ENCODE data around the gene EXOC3L4. TPM values are rescaled to one million over a fixed set of nuclear protein-coding genes. Genes with fewer than 3 reads are reported as not detected.

The EXOC3L4 gene
- total and polyA plus RNA-seq, 9 of the 15 experiments (the other 6 are each of a cell fraction or from before 2014, with no cell fraction given), result 0.10 to 6.7 (median 0.98) TPM; not detected in 1

- no peak for TF ChIP-seq POLR2G (IDR thresholded peaks at IDR 0.05; ENCODE audit: low read depth, low read length)
- TF ChIP-seq ZNF778 (CRISPR knock-in tag; IDR thresholded peaks at IDR 0.05), result no peak
- peak; percentile 80 for TF ChIP-seq TBP (optimal IDR thresholded peaks at IDR 0.05; ENCODE audit: low read depth, low read length)
- no peak for TF ChIP-seq TBL1XR1 (IDR thresholded peaks at IDR 0.05; ENCODE audit: low read length in 2 of 2)
- no peak for TF ChIP-seq ELF4 (CRISPR knock-in tag; IDR thresholded peaks at IDR 0.05)
- no peak for TF ChIP-seq ATF1 (CRISPR knock-in tag; IDR thresholded peaks at IDR 0.05)
- TF ChIP-seq ATF1 (tag; IDR thresholded peaks at IDR 0.05), result no peak
- TF ChIP-seq, protein P1, sequence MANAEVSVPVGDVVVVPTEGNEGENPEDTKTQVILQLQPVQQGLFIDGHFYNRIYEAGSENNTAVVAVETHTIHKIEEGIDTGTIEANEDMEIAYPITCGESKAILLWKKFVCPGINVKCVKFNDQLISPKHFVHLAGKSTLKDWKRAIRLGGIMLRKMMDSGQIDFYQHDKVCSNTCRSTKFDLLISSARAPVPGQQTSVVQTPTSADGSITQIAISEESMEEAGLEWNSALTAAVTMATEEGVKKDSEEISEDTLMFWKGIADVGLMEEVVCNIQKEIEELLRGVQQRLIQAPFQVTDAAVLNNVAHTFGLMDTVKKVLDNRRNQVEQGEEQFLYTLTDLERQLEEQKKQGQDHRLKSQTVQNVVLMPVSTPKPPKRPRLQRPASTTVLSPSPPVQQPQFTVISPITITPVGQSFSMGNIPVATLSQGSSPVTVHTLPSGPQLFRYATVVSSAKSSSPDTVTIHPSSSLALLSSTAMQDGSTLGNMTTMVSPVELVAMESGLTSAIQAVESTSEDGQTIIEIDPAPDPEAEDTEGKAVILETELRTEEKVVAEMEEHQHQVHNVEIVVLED (CRISPR knock-in tag; IDR thresholded peaks at IDR 0.05), result no peak
- no peak for TF ChIP-seq ZNF57 (CRISPR knock-in tag; IDR thresholded peaks at IDR 0.05)
- peak; percentile 11 for TF ChIP-seq GTF2B (IDR thresholded peaks at IDR 0.05; ENCODE audit: extremely low read depth, insufficient read length)
- no peak for TF ChIP-seq ZNF766 (CRISPR knock-in tag; conservative IDR thresholded peaks at IDR 0.05)
- TF ChIP-seq PHF21A (IDR thresholded peaks at IDR 0.05; ENCODE audit: borderline replicate concordance, low read depth), result no peak
- TF ChIP-seq POLR2AphosphoS5 (IDR thresholded peaks at IDR 0.05; ENCODE audit: control insufficient read depth, insufficient read depth, low read depth, low read length), result peak; percentile 25; the same call in 1 of the 2 replicates
Observed at GRCh38 chr14:103052407-103052806, 42.1 kb upstream of the EXOC3L4 start (continued).
